ENCODE measurements around the gene PLET1.

The PLET1 gene

GRCh38 chr11:112293614-112294013, 33.0 kb upstream of the PLET1 start:
- Histone ChIP-seq H3K27me3 (ENCODE audit: insufficient read depth, low read length, poor library complexity) (peaks cover 3% of the 10 kb centered on the region), H3K79me2 (ENCODE audit: insufficient read depth, low read length) (no peaks in the 10 kb centered on the region), H3K4me2 (ENCODE audit: insufficient read depth, low read length) (no peak overlapping the region), H3K9ac (ENCODE audit: low read depth, low read length) (no peak overlapping the region), H4K20me1 (ENCODE audit: insufficient read depth, low read length) (no peaks in the 10 kb centered on the region), H3K9me3 (ENCODE audit: insufficient read depth, low read length, severe bottlenecking) (no peaks in the 10 kb centered on the region), H3K4me1 (ENCODE audit: insufficient read depth, low read length) (peaks cover 36% of the 10 kb centered on the region), H3K4me3 (ENCODE audit: low read depth in 1 of 2, low read length in 2 of 2) (no peak overlapping the region), H2AFZ (ENCODE audit: low read depth, low read length) (no peak overlapping the region), H3K27ac (ENCODE audit: low read length) (no peak overlapping the region), H3K36me3 (ENCODE audit: insufficient read depth, low read length) (no peaks in the 10 kb centered on the region)
- no peak for ATAC-seq (ENCODE audit: insufficient read depth, low read depth)
- TF ChIP-seq CTCF (IDR thresholded peaks at IDR 0.05; ENCODE audit: borderline replicate concordance, extremely low read depth, low read length, poor library complexity, severe bottlenecking) (no peak), EZH2 (IDR thresholded peaks at IDR 0.05; ENCODE audit: borderline replicate concordance, low read depth, low read length, severe bottlenecking) (no peak)
- DNase-seq: no peak

- H3K4me1 ChIP-seq (ENCODE audit: insufficient read depth, low read length): peaks cover 33% of the 10 kb centered on the region
- no peaks in the 10 kb centered on the region for H3K79me2 ChIP-seq (ENCODE audit: insufficient read depth, low read length)
- DNase-seq: no peak
- TF ChIP-seq EZH2 (IDR thresholded peaks at IDR 0.05; ENCODE audit: borderline replicate concordance, low read depth, low read length, severe bottlenecking) (no peak), CTCF (IDR thresholded peaks at IDR 0.05; ENCODE audit: borderline replicate concordance, extremely low read depth, low read length, poor library complexity, severe bottlenecking) (no peak)
- H3K9ac ChIP-seq (ENCODE audit: low read depth, low read length): no peak overlapping the region
- no peak overlapping the region for H3K4me2 ChIP-seq (ENCODE audit: insufficient read depth, low read length)
- no peak for ATAC-seq (ENCODE audit: insufficient read depth, low read depth)
- H2AFZ ChIP-seq (ENCODE audit: low read depth, low read length): no peak overlapping the region
- H3K27me3 ChIP-seq (ENCODE audit: insufficient read depth, low read length, poor library complexity): peaks cover 3% of the 10 kb centered on the region
- H3K4me3 ChIP-seq (ENCODE audit: low read depth in 1 of 2, low read length in 2 of 2): no peak overlapping the region
- no peaks in the 10 kb centered on the region for H3K9me3 ChIP-seq (ENCODE audit: insufficient read depth, low read length, severe bottlenecking)
- H4K20me1 ChIP-seq (ENCODE audit: insufficient read depth, low read length): no peaks in the 10 kb centered on the region
- H3K27ac ChIP-seq (ENCODE audit: low read length): no peak overlapping the region
- no peaks in the 10 kb centered on the region for H3K36me3 ChIP-seq (ENCODE audit: insufficient read depth, low read length)
These were observed 32.2 kb upstream of the PLET1 start for GRCh38 chr11:112292785-112293407.

GRCh38 chr11:112292188-112292587, 31.5 kb upstream of the PLET1 start:
- peaks cover 3% of the 10 kb centered on the region for H3K27me3 ChIP-seq (ENCODE audit: insufficient read depth, low read length, poor library complexity)
- no peak overlapping the region for H3K4me3 ChIP-seq (ENCODE audit: low read depth in 1 of 2, low read length in 2 of 2)
- DNase-seq: no peak
- H3K27ac ChIP-seq (ENCODE audit: low read length): no peak overlapping the region
- no peaks in the 10 kb centered on the region for H4K20me1 ChIP-seq (ENCODE audit: insufficient read depth, low read length)
- no peak overlapping the region for H2AFZ ChIP-seq (ENCODE audit: low read depth, low read length)
- H3K9ac ChIP-seq (ENCODE audit: low read depth, low read length): no peak overlapping the region
- H3K36me3 ChIP-seq (ENCODE audit: insufficient read depth, low read length): no peaks in the 10 kb centered on the region
- peaks cover 26% of the 10 kb centered on the region for H3K4me1 ChIP-seq (ENCODE audit: insufficient read depth, low read length)
- no peak overlapping the region for H3K4me2 ChIP-seq (ENCODE audit: insufficient read depth, low read length)
- ATAC-seq (ENCODE audit: insufficient read depth, low read depth): no peak
- H3K9me3 ChIP-seq (ENCODE audit: insufficient read depth, low read length, severe bottlenecking): no peaks in the 10 kb centered on the region
- H3K79me2 ChIP-seq (ENCODE audit: insufficient read depth, low read length): no peaks in the 10 kb centered on the region
- TF ChIP-seq EZH2 (IDR thresholded peaks at IDR 0.05; ENCODE audit: borderline replicate concordance, low read depth, low read length, severe bottlenecking) (no peak), CTCF (IDR thresholded peaks at IDR 0.05; ENCODE audit: borderline replicate concordance, extremely low read depth, low read length, poor library complexity, severe bottlenecking) (no peak)

Measured in DND-41 (cell line).